H7 (cell line): ENCODE data around the gene TSBP1. TPM values are rescaled to one million over a fixed set of nuclear protein-coding genes. Genes with fewer than 3 reads are reported as not detected.
"Not testable (repeated sequence)": the region's sequence is repeated elsewhere in the genome, so short reads cannot be mapped to it uniquely, and the experiment has no call there.

Experiments
- DNase-seq: peaks from one replicate; pipeline ENCODE4 v3.0.0; 2012
- H3K27me3 ChIP-seq: 2 replicates; pipeline ENCODE4 v1.6.0; 2011; ENCODE audit warnings: mild to moderate bottlenecking, low read length; ENCODE audit not compliant: control insufficient read depth, insufficient read depth
- H3K36me3 ChIP-seq: replicated peaks from 2 replicates; pipeline ENCODE4 v1.5.1; 2011; ENCODE audit warnings: low read length; ENCODE audit not compliant: control insufficient read depth, insufficient read depth
- H3K4me3 ChIP-seq: 2 replicates; pipeline ENCODE4 v1.5.1; 2011; ENCODE audit warnings: low read depth, mild to moderate bottlenecking, control low read depth, low read length, moderate library complexity; ENCODE audit not compliant: insufficient read depth
- total RNA-seq: library from RNA; depleted of rRNA; stranded (reverse); fragments of >200 nt; shearing (Covaris generic); gene quantifications from 2 replicates; pipeline ENCODE4 v1.2.3, GENCODE V29; 2014

TSBP1 gene
- total RNA-seq, 1 experiment from 2014 or later = not detected

DNA sequence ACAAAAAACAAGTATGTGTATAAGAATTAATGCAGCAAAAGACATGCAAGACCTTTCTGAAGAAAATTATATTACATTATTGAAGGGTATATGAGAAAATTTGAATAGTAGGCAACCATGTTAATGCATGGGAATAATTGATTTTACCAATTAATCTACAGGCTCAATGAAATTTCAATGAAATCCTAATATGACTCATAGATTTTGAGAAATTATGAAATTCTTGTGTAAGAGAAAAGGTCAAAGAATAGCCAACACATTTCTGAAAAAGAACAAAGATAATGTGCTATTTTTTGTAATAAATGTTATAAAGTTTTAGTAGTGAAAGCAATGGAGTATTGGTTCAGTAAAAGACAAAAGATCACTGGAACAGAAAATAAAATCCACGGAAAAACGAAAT is 18.4 kb downstream of the TSBP1 start:
- H3K27me3 ChIP-seq = no peaks in the 10 kb centered on the region
- H3K4me3 ChIP-seq = no peak overlapping the region
- no peaks in the 10 kb centered on the region for H3K36me3 ChIP-seq
- DNase-seq = no peak

DNA sequence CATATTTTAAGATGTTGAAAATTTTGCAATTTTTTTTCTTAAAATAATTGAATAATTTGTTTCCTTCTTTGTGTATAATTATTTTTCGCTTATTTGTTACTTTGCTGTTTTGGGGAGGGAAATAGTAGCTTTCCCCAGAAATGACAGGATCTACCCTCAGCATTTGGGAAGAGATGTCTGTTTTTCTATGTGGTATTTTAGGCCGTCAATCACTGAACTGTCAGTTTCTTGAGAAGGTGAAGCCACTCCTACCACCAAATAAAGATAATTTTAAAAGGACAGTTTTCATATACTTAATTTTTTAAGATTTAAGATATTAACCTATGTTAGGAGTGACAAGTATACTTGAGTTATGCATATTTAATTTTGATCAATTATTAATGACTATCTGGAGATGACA is 31.5 kb downstream of the TSBP1 start:
- Histone ChIP-seq H3K36me3 (no peaks in the 10 kb centered on the region), H3K4me3 (no peak overlapping the region), H3K27me3 (no peaks in the 10 kb centered on the region)
- no peak for DNase-seq

DNA sequence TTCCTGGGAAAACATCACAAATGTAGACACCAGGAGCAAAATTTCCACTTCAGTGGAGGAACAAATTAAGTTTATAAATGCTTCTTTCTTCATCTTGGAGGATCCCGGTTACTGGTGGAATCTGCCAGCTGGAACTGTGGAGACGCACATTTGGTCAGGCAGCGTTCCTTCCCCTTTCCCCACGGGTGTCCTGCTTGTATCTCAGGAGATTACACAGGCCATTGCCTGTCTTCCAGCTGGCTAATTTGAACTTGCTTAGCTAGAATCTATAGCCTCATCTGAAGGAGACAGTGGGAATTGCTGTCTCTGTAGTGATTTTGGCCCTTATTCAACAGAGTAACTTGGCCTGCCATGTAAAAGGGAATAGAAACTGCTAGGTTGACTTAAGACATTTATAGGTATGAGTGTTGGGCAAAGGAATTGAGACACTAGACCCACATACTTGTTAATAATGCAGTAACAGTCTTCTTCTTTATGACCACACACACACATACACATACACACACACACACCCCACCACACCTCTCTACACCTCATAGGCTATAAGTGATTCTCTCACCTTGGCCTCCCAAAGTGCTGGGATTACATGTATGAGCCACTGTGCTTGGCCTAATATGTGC is 34.4 kb downstream of the TSBP1 start:
- Histone ChIP-seq H3K36me3 (no peaks in the 10 kb centered on the region), H3K4me3 (no peak overlapping the region), H3K27me3 (no peaks in the 10 kb centered on the region)
- DNase-seq = no peak

DNA sequence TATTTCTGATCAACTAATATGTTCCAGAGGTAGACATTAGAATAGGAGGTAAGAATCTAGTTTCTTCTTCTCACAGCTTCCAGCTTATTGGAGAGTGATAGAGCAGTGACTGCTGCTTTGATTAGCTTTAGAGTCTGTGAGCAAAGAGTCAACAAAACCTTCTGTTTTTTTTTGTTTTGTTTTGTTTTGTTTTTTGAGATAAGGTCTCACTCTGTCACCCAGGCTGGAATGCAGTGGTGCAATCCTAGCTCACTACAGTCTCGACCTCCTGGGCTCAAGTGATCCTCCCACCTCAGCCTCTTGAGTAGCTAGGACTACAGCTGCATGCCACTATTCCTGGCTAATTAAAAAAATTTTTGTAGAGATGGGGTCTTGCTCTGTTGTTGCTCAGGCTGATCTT is 39.3 kb downstream of the TSBP1 start:
- Histone ChIP-seq H3K27me3 (no peaks in the 10 kb centered on the region), H3K4me3 (no peak overlapping the region), H3K36me3 (no peaks in the 10 kb centered on the region)
- DNase-seq = no peak

DNA sequence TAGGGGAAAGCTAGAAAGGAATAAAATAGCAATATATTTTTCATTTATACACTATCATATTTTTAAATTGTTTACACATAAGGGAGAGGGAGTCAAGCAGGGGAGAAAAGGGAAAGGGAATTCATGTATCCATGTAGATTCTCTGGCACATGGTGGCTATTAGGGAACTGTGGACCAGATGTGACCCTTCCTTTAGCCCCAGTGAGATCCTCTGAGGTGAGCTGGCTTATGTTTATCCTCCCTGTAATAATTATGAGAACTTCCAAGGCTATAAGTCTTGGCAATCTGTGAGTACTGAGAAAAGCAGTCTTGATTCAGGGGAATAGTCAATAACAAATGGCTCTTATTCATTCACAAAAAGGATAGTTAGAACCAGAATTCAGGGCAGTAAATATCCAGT is 42.6 kb downstream of the TSBP1 start:
- no peaks in the 10 kb centered on the region for H3K27me3 ChIP-seq

DNA sequence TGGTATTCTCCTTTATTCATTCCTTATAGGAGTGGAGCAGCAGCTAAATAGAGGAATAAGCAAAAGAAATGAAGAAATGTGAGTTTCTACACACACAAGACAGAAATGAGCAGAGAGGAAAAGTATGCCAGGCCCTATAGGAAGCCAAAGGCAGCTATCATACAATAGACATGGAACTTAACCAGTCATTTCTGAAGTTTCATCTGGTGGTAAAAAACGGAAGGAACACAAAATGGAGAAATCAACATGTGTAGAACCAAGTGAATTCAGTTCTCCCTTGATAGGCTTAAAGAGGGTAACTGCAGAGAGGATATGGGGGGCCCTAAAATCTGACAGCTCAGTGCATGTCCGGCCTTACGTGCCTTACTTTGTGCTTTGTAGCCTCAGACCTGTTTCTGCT is 44.6 kb downstream of the TSBP1 start:
- Histone ChIP-seq H3K27me3 (no peaks in the 10 kb centered on the region), H3K36me3 (no peaks in the 10 kb centered on the region), H3K4me3 (no peak overlapping the region)
- DNase-seq = no peak

More for the DNA sequence above, 42.6 kb downstream of the TSBP1 start:
- no peak overlapping the region for H3K4me3 ChIP-seq
- H3K36me3 ChIP-seq = no peaks in the 10 kb centered on the region
- no peak for DNase-seq

DNA sequence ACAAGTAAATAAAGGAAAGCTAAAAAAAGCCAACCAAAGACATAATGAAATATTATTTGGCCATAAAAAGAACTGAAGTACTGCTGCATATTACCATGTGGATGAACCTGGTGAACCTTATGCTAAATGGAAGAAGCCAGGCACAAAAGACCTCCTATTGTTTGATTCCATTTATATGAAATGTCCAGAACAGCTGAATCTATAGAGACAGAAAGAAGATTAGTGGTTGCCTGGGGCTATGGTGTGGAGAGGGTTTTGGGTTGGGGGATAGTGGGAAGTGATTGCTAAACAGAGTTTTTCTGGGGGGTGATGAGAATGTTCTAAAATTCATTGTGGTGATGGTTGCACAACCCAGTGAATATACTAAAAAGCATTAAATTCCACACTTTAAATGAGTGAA is 53.2 kb downstream of the TSBP1 start:
- no peak overlapping the region for H3K4me3 ChIP-seq
- DNase-seq = no peak
- H3K27me3 ChIP-seq = no peaks in the 10 kb centered on the region
- H3K36me3 ChIP-seq = no peaks in the 10 kb centered on the region

DNA sequence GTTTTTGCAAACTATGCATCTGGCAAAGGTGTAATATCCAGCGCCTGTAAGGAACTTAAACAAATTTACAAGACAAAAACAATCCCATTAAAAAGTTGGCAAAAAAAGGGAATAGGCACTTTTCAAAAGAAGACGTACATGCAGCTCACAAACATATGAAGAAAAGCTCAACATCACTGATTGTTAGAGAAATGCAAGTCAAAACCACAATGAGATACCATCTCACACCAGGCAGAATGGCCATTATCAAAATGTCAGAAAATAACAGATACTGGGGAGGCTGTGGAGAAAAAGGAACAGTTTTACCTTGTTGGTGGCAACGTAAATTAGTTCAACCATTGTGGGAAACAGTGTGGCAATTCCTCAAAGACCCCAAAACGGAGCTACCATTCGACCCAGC is 54.2 kb downstream of the TSBP1 start:
- no peak for DNase-seq
- no peak overlapping the region for H3K4me3 ChIP-seq
- H3K27me3 ChIP-seq = no peaks in the 10 kb centered on the region
- H3K36me3 ChIP-seq = no peaks in the 10 kb centered on the region

DNA sequence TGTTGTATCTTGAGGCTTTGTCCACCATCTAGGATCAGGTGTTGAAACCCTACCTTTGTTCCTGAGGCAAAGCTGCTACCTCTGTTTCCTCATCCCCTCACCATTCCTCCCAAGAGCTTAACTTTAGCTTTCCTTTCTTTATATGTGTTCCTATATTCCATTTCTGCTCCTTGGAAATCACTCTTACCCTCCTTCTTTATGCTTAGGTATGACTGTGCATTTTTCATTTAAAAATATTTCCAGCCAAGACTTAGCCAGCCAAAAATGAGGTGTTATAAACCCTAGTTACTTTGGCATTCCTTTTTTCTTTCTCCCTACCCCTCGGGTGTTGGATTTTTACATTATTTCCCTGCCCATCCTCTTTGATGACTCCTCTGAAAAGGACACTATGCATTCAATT is 57.7 kb downstream of the TSBP1 start:
- Histone ChIP-seq H3K4me3 (no peak overlapping the region), H3K36me3 (no peaks in the 10 kb centered on the region), H3K27me3 (no peaks in the 10 kb centered on the region)
- no peak for DNase-seq

DNA sequence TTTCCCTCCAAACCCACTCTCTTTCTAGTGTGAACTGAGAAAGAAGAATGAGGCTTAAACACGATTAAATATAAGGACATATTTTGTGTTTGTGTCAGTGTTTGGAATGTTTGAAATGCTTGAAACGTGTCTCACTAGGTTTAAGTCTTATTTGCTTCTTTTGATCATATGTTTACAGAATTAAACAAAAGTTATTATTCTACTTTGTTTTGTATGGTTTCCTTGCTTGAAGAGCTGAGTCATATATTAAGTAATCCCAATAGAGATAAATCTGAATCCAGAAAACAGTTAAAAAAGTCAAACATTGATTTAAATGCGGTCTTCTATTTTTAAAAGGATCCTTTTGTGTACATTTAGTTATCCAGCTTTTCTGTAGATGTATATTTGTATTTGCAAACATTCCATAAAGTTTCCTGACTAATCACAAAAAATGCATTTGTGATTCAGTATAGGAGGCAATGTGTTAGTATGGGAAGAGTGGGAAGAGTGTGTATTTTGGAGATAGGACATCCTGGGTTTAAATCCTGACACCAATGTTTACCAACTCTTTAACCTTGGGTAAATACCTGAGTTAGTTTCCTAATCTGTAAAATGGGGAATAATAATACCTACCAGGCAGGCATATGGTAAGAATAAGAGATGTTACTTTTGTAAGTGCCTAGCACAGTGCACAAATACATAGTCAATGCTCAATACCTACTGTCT is 72.9 kb downstream of the TSBP1 start:
- Histone ChIP-seq H3K4me3 (no peak overlapping the region), H3K36me3 (no peaks in the 10 kb centered on the region), H3K27me3 (no peaks in the 10 kb centered on the region)
- DNase-seq = no peak

DNA sequence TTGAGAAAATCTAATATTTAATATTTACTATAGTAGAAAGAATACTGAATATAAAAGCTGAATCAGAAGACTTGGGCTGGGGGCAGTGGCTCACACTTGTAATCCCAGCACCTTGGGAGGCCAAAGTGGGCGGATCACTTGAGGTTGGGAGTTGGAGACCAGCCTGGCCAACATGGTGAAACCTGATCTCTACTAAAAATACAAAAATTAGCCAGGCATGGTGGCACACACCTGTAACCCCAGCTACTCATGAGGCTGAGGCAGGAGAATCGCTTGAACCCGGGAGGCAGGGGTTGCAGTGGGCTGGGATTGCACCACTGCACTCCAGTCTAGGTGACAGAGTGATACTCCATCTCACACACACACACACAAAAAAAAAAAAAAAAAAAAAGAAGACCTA is 76.7 kb downstream of the TSBP1 start:
- not testable (repeated sequence) for H3K4me3 ChIP-seq, H3K27me3 ChIP-seq, H3K36me3 ChIP-seq, DNase-seq

DNA sequence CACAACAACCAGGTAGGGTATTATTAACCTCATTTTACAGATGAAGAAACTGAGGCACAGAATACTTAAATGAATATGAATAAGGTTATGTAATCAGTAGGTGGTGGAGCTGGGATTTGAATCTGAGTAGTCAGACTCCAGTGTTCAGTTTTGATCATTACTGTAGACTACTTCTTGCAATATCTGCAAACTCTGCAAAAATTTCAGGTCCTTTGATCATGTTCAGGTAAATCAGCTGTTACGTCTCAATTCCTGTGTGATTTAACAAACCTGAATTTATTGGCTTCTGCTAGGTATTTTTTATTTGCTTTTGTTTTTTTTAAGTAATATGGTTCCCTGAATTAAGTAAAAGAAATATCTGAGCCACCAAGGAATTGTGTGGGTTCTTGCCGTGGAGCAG is 77.1 kb downstream of the TSBP1 start:
- DNase-seq = no peak
- Histone ChIP-seq H3K27me3 (no peaks in the 10 kb centered on the region), H3K4me3 (no peak overlapping the region), H3K36me3 (no peaks in the 10 kb centered on the region)

DNA sequence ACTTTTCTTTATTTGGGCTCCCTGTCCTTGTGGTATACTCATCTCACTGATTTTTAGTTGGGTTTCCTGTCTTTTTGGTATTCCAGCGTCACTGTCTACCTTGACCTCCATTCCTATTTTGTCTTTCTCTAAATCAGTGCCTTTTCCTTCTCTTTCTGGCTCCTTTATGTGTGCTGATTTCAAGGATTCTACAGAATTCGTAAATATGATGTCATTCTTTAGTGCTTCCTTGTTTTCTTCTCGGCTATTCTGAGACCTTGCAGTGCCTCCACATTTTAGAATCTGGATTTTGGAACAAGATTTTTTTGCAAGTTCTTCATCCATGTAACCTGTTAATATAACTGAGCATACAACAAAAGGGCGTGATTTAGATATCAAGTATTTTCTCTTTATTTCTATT is 78.0 kb downstream of the TSBP1 start:
- H3K27me3 ChIP-seq = no peaks in the 10 kb centered on the region
- DNase-seq = no peak
- H3K4me3 ChIP-seq = no peak overlapping the region
- no peaks in the 10 kb centered on the region for H3K36me3 ChIP-seq

DNA sequence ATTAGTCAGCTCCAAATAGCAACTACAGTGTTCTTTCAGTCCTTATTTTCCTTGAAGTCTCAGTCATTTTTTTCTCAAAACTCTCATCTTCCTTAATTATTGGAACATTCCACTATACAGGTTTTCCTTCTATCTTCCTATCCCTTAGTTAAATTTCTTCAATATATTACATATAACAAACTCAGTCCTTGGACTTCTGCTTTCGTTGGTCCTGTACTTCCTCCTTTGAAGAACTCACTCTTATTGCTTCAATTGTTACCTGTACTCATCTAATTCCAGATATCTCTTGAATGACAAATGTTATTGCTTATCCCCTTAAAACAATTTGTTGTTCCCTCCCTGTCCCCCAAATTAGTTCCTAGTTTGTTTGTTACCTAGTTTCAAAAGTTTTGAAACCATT is 80.2 kb downstream of the TSBP1 start:
- Histone ChIP-seq H3K4me3 (no peak overlapping the region), H3K36me3 (no peaks in the 10 kb centered on the region), H3K27me3 (no peaks in the 10 kb centered on the region)
- DNase-seq = no peak

DNA sequence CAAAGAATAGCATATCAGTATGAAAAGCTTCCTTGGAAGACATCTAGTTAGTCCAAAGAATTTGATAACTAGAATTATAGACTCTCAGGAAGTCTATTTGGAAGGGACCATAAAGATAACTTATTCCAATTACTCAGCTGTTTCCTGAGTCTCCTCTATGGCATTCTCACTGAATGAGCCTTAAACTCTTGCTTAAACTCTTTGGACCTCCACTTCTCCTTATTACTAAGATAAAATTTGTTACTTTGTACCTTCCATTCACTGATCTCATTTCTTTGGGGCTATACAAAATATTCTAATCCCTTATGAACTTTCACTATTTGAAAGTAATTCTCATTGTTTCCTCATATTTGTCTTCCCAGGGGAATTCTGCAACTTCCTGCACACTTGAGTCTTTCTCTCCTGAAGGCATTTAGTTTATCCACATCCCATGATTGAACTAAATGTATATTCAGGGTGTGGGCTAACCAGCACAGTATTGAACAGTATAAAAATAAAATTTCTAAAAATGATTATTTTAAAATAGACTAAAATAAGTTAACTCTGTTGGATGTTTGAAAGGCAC is 80.7 kb downstream of the TSBP1 start:
- H3K36me3 ChIP-seq = no peaks in the 10 kb centered on the region
- no peak for DNase-seq
- H3K4me3 ChIP-seq = no peak overlapping the region
- H3K27me3 ChIP-seq = no peaks in the 10 kb centered on the region
